PFSK-1 (cell line): ENCODE measurements around the gene CWC25.

Experiments
- FOXP2 ChIP-seq: optimal IDR thresholded peaks from 2 replicates; pipeline ENCODE3; 2011; ENCODE audit warnings: borderline replicate concordance, control low read depth, inconsistent platforms; ENCODE audit not compliant: insufficient read depth; ENCODE audit errors: extremely low read length, extremely low read depth
- POLR2AphosphoS5 ChIP-seq: IDR thresholded peaks from 2 replicates; pipeline ENCODE4 v1.6.1; 2012; ENCODE audit warnings: low read depth, mild to moderate bottlenecking, control low read depth, low read length, moderate library complexity
- REST ChIP-seq, 2 experiments: IDR thresholded peaks; 2 replicates each; pipeline versions ENCODE4 v1.6.1 to v1.8.0; 2011 to 2012; ENCODE audit warnings: low read depth in 2 of 2, low read length in 2 of 2, control low read depth in 1 of 2, inconsistent platforms in 1 of 2, mild to moderate bottlenecking in 1 of 2, moderate library complexity in 1 of 2; ENCODE audit not compliant: insufficient read depth in 1 of 2
- SIN3A ChIP-seq: IDR thresholded peaks from 2 replicates; pipeline ENCODE4 v1.6.1; 2012; ENCODE audit warnings: mild to moderate bottlenecking, low read length, moderate library complexity, borderline replicate concordance; ENCODE audit not compliant: insufficient read depth
- TAF1 ChIP-seq: IDR thresholded peaks from 2 replicates; pipeline ENCODE4 v1.6.1; 2012; ENCODE audit warnings: low read length, control low read depth, borderline replicate concordance; ENCODE audit not compliant: insufficient read depth

CWC25 gene

GRCh38 chr17:38779965-38780752, 45.0 kb downstream of the CWC25 start:
- TF ChIP-seq POLR2AphosphoS5 (no peak), FOXP2 (no peak), SIN3A (no peak), REST (IDR thresholded peaks at IDR 0.05; ENCODE audit: insufficient read depth in 1 of 2, low read depth in 2 of 2, low read length in 2 of 2) (no peak), TAF1 (no peak)

- no peak for TF ChIP-seq POLR2AphosphoS5
- TF ChIP-seq TAF1, result no peak
- TF ChIP-seq FOXP2, result no peak
- TF ChIP-seq SIN3A, result no peak
- TF ChIP-seq REST (IDR thresholded peaks at IDR 0.05; ENCODE audit: insufficient read depth in 1 of 2, low read depth in 2 of 2, low read length in 2 of 2), result no peak
These were observed 47.4 kb downstream of the CWC25 start for GRCh38 chr17:38777641-38778250.

GRCh38 chr17:38773258-38773657, 51.9 kb downstream of the CWC25 start:
- no peak for TF ChIP-seq SIN3A

- TF ChIP-seq POLR2AphosphoS5 (no peak), REST (IDR thresholded peaks at IDR 0.05; ENCODE audit: insufficient read depth in 1 of 2, low read depth in 2 of 2, low read length in 2 of 2) (no peak), FOXP2 (no peak), TAF1 (no peak)
These were observed 56.7 kb downstream of the CWC25 start for GRCh38 chr17:38768417-38768816.

GRCh38 chr17:38766341-38766740, 58.8 kb downstream of the CWC25 start:
- TF ChIP-seq TAF1 (no peak), REST (IDR thresholded peaks at IDR 0.05; ENCODE audit: insufficient read depth in 1 of 2, low read depth in 2 of 2, low read length in 2 of 2) (no peak), POLR2AphosphoS5 (no peak), SIN3A (no peak), FOXP2 (no peak)
